NCI-H1694 (cell line): ENCODE results near the gene TMEM8B.

ENCODE experiments used
- DNase-seq: peaks from one replicate; lab custom pipeline; 2025; lab: John Stamatoyannopoulos, UW

The TMEM8B gene

DNA sequence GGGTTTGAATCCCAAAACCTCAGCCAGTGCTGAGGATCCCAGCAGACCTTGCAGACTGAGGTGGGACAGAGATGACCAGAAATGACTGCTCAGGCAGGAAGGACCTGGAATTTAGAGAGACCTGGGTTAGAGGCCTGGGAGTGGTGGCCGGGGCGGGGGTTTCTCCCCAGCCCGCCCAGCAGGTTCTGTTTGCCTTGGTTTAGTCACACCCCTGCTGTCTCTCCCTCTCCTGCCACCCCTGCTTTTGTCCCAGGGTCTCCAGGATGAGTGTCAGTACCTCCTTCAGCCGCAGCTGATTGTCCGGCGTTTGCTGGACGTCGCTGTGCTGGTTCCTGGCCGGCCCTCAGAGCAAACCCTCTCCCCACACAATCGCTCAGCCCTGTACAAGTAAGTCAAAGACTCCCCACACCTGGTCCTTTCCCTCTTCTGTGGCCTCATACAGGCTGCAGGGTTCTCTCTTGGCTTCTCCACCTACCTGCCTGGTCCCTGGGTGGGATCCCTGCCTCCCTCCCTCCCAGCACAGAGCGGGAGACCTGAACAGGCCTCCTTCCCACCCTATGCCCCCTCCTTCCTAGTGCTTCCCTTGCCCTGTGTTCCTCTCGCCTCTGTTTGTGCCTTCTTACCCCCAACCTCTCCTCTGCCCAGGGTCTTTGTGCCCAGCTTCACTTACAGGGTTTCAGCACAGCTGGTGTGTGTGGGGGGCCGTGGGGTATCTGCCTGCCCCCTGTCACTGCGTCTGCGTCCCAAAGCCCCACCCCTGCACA lies 12.0 kb downstream of the TMEM8B start:
- DNase-seq: no peak

DNA sequence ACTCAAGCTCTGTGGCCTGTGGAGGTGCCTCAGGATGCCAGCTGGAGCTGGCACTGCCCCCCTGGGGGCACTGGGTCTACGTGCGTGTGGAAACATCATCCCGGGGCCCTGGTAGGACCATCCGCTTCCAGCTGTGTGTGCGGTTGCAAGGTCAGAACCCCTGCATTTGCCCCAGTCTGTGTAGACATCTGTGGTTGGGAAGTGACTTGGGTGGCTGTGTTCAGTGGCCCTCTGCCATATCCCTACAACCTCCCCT lies 12.5 kb downstream of the TMEM8B start:
- DNase-seq: no peak

DNA sequence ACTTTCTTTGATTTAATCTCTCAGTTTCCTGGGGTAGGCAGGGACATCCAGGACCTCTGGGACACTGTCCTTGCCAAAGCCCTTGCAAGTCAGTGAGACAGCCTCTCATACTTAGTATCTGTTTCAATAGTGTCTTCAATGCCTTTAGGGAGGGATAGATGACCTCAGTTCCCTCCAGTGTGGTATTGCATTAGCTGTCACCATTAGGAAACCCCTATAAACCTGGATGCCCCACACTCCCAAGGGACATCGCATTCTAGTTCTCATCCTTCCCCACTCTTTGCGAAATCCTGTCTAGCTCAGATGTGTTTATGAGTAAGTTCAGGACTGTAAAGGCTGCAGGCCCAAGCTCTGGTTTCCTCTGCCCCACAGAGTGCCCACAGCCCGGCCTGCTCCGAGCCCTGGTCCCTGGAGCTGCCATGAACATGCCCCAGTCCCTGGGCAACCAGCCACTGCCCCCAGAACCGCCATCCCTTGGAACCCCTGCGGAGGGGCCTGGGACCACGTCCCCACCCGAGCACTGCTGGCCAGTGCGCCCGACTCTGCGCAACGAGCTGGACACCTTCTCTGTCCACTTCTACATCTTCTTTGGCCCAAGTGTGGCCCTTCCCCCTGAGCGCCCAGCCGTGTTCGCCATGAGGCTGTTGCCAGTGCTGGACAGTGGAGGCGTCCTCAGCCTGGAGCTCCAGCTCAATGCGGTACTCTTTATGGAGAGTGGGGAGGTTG lies 13.2 kb downstream of the TMEM8B start:
- no peak for DNase-seq

DNA sequence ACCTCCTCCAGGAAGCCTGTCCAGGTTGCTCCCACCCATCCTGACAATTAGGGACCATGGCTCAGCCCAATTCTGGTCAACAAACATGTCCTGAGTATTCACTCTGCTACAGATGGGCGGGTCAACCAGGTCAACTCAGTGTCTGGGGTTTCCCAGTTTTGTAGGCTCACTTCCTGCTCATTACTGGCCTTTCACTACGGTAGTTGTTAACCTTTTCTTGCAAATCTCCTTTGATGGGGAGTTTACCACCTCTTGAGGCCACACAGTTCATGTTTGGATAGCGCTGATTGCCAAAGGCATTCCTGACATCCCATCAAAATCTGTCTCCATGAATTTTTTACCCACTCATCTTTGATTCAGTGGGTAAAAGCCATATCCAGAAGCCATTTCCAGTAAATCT lies 13.8 kb downstream of the TMEM8B start:
- no peak for DNase-seq

DNA sequence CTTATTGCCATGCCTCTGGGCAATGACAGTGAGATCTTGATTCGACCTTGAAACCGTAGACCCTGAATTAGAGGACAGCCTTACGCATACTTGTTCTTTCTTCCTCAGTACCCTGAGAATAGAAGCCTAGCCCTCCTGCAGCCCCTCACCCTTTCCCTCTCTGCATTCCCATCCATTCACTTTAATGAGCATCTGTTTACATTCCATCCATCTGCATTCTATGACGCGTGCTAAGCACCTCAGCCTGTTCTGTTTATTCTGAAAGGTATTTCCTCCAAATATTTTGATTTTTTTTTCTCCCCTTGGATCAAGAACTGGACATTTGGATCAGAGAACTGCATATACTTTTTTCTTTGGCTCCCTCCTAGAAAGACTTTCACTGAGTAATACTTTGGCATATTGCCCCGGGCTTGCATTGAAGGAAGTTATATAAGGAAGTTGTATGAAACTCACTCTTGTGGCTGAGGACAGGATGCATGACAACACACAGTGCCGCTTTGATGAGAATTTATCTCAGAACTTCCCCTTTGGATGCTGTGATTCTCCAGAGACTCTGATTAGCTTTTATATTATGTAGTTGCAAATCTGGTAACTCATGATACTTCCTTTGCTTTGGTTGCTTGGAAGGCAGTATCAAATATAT lies 15.7 kb downstream of the TMEM8B start:
- peak; percentile 15 for DNase-seq

DNA sequence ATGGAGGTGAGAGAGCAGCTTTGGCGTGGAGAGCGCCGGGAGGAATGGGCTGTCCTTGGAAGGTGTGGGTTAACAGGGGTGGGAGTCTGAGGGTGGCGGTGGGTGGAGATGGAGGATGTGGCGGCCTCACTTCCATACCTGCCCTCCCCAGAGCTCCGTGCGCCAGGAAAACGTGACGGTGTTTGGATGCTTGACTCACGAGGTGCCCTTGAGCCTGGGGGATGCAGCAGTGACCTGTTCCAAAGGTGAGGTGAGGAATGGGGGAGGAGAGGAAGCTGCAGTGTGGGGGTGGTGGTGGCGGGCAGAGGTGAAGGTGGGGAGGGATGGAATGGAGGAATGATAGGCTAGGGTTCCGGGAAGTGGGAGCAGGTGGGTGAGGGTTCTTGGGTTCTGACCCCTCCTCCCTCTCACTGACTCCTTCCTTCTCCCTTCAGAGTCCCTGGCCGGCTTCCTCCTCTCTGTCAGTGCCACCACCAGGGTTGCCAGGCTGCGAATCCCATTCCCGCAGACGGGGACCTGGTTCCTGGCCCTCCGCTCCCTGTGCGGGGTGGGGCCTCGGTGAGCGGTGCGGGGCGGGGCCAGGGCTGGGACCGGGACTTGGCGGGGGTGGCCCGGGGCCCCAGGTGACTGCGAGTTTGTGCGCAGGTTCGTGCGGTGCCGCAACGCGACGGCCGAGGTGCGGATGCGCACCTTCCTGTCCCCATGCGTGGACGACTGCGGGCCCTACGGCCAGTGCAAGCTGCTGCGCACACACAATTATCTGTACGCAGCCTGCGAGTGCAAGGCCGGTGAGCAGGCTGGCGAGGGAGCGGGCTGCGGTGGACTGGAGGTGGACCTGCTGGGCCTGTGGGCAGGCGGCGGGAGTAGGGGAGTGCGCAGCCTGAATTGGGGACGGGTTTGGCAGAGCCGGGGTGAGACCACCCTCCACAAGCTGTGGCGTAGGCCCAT lies 17.1 kb downstream of the TMEM8B start:
- DNase-seq: no peak

DNA sequence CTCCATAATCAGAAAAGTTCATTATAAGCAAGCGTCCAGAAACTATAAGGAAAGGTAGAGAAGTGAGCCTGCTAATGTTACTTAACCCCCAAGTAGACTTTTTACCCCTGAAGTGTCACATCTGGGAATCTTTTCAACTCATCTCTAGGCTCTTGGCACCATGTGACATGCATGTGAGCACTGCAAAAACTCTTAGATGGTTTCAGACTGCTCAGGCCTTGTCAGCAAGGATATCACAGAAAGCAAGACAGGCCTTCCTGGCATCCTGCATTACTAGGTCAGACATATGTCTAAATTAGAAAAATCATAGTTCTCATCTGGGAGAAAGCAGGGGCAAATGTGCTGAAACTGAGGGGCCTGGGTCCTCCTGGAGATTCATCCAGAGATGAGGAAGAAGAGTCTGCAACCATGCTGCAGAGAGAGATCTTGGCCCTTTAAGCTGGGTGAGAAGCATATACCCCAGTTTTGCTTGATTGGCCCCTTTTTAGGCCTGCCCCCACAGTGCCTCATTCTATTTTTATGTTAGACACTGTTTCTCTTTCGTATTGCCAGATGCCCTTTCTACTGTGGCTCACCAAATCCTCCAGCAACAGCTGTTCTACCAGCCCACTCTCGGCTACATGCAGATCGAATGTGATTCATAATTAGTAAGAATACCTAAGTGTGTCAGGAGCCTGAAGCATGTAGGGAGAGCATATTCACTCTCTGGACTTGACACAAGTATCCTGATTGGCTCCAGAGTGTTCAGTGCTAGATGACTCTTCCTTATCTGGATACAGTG lies 19.0 kb downstream of the TMEM8B start:
- DNase-seq: peak; percentile 88

DNA sequence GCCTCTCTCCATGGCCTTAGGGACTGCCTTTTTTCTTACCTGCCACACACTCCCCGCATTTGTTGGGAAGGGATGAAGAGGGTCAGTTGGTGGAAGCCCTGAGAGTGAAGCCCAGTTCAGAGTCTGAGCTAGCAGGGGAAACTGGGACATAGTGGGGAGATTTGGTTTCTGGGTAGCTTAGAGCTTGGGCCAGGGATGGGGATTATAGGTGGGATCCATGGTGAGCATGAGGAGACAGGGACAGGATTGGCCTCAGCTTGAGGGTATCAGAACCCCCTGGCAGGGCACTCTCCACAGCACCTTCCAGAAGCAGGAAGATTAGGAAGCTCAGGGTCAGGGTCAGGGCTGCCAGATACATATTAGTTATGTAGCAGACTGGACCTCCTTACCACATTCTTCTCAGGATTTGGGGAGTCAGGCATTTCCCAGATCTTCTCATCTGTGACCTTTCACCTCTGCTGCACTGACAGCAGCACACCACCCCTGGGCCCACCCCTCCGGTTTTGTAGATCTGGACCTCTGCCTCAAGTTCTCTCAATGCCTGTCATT lies 23.3 kb downstream of the TMEM8B start:
- DNase-seq: no peak

DNA sequence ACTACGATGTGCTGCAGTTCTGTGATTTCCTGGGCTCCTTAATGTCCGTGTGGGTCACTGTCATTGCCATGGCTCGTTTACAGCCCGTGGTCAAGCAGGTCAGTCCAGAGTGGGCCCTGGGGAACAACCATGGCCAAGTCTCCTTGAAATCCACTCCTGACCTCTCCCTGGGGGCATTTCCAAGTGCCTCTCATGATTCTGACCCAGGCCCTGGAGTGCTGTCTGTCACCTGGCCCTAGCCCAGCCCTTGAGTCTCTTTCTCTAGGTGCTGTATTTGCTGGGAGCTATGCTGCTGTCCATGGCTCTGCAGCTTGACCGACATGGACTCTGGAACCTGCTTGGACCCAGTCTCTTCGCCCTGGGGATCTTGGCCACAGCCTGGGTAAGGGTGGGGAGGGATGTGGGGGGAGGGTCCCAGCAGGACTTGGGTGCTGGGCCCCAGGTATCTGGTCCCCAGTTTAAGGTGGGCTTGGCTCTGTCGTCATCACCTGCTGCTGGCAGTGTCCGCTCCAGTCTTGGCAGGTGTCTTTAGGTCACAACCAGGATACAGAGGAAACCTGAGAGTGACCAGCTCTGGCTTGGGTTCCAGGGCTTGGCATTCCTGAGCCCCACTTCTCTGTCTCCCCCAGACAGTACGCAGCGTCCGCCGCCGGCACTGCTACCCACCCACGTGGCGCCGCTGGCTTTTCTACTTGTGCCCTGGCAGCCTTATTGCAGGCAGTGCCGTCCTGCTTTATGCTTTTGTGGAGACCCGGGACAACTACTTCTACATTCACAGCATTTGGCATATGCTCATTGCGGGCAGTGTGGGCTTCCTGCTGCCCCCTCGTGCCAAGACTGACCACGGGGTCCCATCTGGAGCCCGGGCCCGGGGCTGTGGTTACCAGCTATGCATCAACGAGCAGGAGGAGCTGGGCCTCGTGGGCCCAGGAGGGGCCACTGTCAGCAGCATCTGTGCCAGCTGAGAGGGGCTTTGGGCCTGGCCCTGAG lies 24.1 kb downstream of the TMEM8B start:
- DNase-seq: no peak

DNA sequence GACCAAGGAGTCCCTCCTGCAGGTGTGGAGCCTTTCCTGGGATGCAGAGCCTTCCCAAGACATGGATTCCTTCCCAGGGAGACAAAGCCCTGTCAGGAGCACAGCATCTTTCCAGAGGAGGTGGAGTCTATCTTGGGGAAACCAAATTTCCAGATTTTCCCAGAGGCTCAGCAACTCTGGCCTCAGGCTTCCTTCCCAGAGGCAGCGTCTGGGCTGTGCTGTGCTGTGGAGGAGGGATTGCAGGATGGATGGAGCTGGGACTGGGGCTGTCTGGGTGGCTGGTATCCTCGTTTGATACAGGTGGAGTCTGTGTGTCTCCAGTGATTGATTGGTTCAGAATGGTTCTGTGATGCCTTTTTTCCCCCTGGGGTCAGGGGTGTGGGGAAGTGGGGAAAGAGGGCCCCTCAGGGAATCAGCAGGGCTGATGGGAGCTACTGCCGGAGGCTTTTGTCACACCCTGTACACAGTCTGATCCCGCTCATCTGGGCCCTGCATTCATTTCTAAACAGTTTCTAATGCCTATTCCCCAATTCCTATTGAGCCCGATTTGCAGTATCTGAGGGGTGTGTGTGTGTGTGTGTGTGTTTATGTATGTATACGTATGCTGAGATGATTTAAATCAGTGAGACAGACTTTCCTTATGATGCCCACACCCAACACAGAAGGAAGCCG lies 25.2 kb downstream of the TMEM8B start:
- DNase-seq: no peak

DNA sequence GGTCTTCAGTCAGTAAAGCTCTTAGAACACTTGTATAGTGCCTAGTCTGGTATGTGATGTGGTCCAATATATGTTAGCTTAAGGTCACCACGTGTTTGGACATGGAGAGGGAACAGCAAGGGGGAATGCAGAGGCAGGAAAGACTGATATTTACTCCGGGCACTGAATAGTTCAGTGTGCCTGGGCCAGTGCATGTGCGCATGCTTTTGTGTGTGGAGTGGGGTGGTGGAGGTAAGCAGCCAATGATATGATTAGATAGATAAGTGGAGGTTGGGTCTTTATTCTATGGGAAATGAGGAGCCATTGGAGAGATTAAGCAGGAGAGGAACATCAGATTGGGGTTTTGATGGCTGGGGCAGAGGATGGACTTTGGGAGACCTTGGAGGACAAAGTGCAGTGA lies 27.2 kb downstream of the TMEM8B start:
- no peak for DNase-seq

DNA sequence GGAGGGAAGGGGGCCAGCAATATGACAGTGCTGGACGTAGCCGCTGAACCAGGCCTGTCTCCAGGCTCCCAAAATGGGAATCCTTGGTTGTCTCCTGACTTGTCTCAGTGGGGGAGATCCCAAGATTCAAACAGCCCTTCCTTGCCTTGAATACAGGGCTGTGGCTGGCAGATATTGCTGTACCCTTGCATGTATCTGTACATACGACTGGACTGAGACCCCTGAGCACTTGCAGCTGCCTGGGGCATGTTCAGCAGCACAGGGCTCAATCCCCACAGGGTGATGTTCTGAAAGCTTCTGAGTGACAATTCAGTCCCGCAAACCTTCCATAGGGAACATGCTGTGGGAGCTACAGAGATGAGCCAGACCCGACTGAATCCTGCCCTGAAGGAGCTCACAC lies 27.9 kb downstream of the TMEM8B start:
- no peak for DNase-seq

DNA sequence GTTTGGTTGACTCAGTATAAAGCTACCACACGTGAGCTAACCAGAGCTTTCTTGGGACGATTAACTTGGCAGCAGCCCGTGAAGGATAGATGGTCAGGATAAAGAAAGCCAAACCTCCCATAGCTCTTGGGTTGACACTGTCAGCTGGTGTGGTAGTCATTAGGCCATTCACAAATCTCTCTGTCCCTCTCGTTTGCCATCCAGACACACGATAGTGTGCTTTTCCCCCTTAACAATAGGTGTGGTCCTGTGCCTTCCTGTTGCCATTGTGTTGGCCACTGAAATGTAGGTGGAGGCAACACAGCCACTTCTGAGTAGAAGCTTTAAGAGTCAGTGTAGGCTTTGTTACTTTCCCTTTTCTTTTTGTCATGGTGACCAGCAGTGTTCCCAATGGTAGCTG lies 29.4 kb downstream of the TMEM8B start:
- DNase-seq: no peak

DNA sequence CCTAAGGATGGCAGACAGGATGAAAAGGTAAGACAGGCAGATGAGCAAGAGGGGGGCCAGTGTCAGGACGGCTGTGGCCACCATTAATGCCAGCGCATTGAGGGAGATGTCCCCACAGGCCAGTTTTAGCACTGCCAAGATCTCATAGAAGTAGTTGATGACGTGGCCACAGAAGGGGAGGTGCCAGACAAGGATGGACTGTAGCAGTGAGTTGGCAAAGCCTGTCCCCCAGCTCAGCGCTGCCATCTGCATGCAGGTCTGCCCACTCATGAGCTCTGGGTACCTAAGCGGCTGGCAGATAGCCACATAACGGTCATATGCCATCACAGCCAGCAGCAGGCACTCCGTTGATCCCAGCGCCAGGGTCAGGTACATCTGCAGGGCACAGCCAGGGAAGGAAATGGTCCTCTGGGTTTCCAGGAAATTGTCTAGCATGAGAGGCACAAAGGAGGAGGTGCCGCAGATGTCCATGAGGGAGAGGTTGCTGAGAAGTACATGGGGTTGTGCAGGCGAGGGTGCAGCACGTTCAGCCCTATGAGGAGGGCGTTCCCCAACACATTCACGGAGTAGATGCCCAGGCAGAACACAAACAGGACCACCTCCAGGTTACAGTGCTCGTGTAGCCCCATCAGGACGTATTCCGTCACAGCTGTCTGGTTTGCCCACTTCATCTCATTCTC lies 30.4 kb downstream of the TMEM8B start:
- no peak for DNase-seq

DNA sequence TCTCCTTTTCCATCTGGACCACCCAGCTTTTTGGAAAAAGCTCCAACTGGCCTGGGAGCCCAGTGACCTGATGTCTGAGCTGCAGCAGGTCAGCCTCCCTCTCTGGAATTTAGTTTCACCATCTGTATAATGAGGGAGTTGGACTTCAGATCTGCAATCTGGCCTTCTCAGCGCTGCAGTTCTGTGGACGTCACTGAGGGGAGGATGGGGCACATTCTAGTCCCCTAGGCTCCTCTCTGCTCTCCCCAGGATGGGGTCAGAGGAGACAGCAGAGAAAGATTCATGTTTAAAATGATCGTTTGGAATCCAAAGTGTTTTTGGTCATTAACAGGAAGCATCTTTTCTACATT lies 30.9 kb downstream of the TMEM8B start:
- no peak for DNase-seq

DNA sequence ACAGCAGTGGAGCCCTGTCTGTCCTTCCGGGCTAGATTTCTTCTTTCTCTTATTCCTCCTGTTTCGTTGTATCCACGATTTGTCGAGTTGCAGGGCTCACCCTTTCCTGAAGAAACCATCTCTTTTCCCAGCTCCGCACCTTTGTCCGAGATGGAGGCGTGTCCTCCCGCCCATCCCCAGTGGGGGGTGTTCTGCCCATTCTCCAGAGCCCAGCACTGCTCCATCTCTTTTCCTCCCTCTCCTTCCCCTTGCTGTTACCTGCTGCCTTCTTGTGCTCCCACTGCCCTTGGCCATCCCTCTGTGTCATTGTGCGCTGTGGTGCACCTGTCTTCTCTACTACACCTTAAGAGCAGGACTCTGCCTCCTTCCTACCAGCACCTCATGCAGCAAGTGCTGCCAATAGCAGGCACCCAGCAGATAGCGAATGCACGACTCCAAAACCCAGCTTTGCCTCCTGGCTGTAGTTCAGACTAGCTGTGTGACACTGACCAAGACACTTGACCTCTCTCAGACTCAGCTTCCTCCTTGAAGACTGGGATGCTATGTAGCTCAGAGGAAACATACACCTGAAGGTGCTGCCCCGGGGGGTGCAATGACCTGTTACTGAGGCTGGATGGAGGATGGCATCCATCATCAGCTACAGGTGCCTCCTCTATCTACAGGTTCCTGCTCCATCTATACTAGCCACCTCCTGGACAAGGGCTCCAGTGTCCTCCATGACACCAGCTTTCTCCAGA lies 32.3 kb downstream of the TMEM8B start:
- DNase-seq: no peak

DNA sequence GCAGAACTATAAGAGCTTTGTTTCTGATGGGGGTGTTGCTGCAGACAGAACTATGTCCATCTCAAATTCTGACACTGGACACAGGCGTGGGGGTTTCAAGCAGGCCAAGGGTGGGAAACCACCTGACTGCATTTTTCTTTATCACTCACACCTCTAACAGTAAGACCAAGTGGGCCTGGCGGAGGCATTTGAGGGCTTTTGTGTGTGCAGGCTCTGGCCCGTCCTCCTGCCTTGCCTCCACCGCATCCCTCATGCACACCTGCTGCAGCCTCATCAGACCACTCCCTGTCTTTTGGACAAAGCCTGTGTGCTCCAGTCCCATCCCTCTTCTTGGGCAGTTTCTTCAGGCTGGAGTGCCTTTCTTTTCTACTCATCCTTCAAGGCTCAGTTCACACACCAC lies 33.3 kb downstream of the TMEM8B start:
- DNase-seq: no peak

DNA sequence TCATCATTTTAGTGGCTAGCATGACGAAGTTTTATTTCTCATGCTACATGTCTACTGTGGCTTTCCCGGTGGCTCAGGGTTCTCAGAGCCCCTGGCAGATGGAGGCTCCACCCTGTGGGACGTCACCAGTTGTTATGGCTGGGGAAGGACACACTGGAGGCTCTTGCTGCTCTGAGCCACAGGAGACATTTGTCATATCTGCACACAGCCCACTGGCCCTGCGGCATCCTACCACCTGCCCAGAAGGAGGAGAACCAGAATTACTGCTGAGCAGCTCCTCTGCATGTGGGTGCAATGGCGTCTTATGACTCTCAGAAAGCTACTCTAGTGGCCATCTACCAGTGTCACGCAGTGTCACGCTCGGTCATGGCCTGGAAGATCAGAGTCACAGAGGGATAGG lies 34.6 kb downstream of the TMEM8B start:
- DNase-seq: no peak
